GM19351 (cell line): Measurements from ENCODE around the gene NGEF.
"Not testable (repeated sequence)": the region's sequence is repeated elsewhere in the genome, so short reads cannot be mapped to it uniquely, and the experiment has no call there.

Experiments
- ATAC-seq: cut with Tn5 transposase; IDR thresholded peaks from one replicate; pipeline ENCODE4 v1.9.1; 2021; ENCODE audit warnings: mild to moderate bottlenecking, moderate library complexity; ENCODE audit not compliant: unreplicated experiment

Gene NGEF, protein sequence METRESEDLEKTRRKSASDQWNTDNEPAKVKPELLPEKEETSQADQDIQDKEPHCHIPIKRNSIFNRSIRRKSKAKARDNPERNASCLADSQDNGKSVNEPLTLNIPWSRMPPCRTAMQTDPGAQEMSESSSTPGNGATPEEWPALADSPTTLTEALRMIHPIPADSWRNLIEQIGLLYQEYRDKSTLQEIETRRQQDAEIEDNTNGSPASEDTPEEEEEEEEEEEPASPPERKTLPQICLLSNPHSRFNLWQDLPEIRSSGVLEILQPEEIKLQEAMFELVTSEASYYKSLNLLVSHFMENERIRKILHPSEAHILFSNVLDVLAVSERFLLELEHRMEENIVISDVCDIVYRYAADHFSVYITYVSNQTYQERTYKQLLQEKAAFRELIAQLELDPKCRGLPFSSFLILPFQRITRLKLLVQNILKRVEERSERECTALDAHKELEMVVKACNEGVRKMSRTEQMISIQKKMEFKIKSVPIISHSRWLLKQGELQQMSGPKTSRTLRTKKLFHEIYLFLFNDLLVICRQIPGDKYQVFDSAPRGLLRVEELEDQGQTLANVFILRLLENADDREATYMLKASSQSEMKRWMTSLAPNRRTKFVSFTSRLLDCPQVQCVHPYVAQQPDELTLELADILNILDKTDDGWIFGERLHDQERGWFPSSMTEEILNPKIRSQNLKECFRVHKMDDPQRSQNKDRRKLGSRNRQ

DNA sequence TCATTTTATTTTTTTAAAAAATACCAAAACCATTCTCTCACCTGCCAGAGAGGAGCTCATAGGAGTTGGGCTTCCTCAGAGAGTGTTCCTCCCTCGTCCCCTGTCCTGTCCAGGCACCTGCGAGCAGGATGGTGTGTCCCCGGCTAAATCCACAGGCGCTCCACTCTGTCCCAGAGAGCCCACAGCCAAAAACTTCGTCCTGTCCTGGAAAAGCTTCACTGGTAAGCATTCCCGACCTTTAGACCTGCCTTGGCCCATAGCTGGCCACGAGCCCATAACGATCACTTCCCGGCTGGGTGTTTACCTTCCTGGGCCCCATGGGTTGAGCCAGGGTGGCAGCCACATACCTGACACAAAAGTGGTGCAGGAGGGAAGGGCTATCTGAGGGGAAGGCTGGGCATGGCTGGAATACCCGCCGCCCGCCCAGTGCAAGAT is at the start of gene NGEF:
TSS of gene NGEF (minus strand) at position 230 of the 435 bp plus-strand sequence. CDS start 38,366 bp downstream, outside the sequence.
- no peak for ATAC-seq

- no peak for ATAC-seq
These were observed 49.4 kb upstream of the NGEF start for GRCh38 chr2:233062451-233062850.

GRCh38 chr2:233061591-233062450 is 48.8 kb upstream of the NGEF start:
- ATAC-seq: peak; percentile 34

- ATAC-seq: peak; percentile 11
These were observed 48.0 kb upstream of the NGEF start for GRCh38 chr2:233060980-233061590.

DNA sequence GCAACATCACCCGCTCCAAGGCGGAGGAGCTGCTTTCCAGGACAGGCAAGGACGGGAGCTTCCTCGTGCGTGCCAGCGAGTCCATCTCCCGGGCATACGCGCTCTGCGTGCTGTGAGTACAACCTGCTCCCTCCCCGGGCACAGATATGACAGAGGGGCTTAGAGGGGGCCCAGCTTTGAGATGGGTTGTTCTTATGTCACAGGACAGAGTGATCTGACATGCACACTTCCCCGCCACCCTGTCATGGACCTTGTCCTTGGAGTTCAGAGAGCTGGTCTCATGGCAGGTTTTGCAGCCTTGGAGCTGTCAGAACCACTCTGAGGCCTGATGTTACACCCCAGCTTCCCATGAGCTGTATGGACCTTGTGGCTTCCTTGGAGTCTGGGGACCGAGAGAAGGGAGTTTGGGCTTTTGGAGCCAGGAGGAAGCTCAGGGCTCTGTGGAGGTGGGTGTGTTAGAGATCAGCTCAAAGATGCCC is 47.5 kb upstream of the NGEF start:
- ATAC-seq: no peak

GRCh38 chr2:233059797-233060500 is 46.9 kb upstream of the NGEF start, which contains the start of gene INPP5D:
INPP5D (plus strand) TSS chr2:233060342; CDS start chr2:233060479, 137 bp downstream.
- ATAC-seq: peak; percentile 45

GRCh38 chr2:233059547-233059796 is 46.4 kb upstream of the NGEF start:
- ATAC-seq: no peak

GRCh38 chr2:233058717-233059546 is 45.9 kb upstream of the NGEF start:
- ATAC-seq: no peak

DNA sequence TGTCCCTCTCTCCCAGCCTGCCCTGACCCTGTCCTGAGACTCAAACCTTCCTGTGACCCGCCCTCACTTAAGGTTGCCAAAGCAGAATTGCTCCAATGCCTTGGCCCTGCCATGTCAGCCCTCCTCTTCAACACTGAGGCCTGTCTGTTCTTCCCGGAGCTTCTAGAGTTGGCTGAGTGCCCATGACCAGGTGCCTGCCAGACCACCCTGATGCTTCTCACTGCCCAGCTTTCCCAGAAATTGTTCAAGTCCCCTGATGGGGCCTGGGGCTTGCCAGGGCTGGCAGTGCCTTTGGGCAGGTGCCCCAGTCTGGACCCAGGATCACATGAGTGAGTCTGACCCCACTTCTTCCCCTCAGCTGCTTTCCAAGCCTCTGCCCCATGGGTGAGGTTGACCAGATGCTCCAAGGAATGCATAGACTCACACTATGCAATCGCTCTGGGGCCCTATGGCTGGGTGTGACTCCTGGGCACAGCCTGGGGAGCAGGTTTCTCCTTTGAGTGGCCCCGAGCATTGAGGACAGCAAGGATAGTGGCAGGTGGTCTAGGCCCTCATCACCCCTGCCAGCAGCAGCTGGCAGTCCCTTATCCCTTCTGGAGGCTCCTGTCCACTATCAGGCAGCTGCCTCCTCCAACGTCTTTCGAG is 44.0 kb upstream of the NGEF start:
- ATAC-seq: no peak

GRCh38 chr2:233055362-233055761 is 42.3 kb upstream of the NGEF start:
- no peak for ATAC-seq

- peak; percentile 62 for ATAC-seq
These were observed 41.1 kb upstream of the NGEF start for GRCh38 chr2:233053928-233054784.

- ATAC-seq: not testable (repeated sequence)
These were observed 39.5 kb upstream of the NGEF start for GRCh38 chr2:233052517-233052916.

GRCh38 chr2:233051241-233052149 is 38.4 kb upstream of the NGEF start:
- ATAC-seq: no peak

GRCh38 chr2:233049194-233049761 is 36.2 kb upstream of the NGEF start:
- no peak for ATAC-seq

GRCh38 chr2:233048569-233049193 is 35.6 kb upstream of the NGEF start:
- no peak for ATAC-seq

DNA sequence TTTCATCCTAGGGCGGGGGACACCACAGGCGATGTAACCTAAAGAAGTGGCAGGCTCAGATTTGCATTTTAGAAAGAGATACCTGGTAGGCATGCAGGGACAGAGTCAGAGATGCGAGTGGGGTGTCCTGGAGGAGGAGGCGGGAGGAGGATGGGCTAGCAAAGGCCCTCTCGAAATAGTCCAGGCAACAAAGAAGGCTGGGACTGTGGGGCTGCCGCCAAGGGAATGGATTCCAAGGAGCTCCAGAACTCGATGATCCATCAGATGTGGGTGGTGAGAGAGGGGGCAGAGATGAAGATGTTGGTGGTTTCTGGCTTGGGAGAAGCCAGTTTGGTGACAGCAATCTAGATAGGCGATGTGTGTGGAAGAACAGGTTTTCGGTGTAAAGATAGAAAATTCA is 34.6 kb upstream of the NGEF start:
- ATAC-seq: no peak
